T-helper 2 cell (primary cell): ENCODE results near the gene RGS9.
"Not testable (repeated sequence)": the region's sequence is repeated elsewhere in the genome, so short reads cannot be mapped to it uniquely, and the experiment has no call there.

Experiments
- DNase-seq, 5 experiments: peaks; one replicate each; pipeline versions ENCODE4 v3.0.0 to v3.0.0-alpha.2; 2012 to 2022

Gene RGS9

GRCh38 chr17:65183736-65184135, 46.6 kb downstream of the RGS9 start:
- DNase-seq = no peak

- DNase-seq = no peak
Observed at GRCh38 chr17:65184235-65184959, 47.2 kb downstream of the RGS9 start.

GRCh38 chr17:65185062-65185461, 47.9 kb downstream of the RGS9 start:
- DNase-seq = no peak

GRCh38 chr17:65185668-65186382, 48.7 kb downstream of the RGS9 start:
- DNase-seq = no peak

GRCh38 chr17:65190467-65191097, 53.4 kb downstream of the RGS9 start:
- no peak for DNase-seq

GRCh38 chr17:65191811-65192740, 54.9 kb downstream of the RGS9 start:
- no peak for DNase-seq

- DNase-seq = no peak
Observed at GRCh38 chr17:65193305-65193704, 56.1 kb downstream of the RGS9 start.

- DNase-seq = no peak
Observed at GRCh38 chr17:65193716-65194293, 56.6 kb downstream of the RGS9 start.

GRCh38 chr17:65194670-65195334, 57.6 kb downstream of the RGS9 start:
- DNase-seq = no peak

GRCh38 chr17:65195716-65196115, 58.5 kb downstream of the RGS9 start:
- DNase-seq = no peak

- no peak for DNase-seq
Observed at GRCh38 chr17:65196617-65197016, 59.4 kb downstream of the RGS9 start.

GRCh38 chr17:65197201-65197600, 60.0 kb downstream of the RGS9 start:
- DNase-seq = no peak

- DNase-seq = peak in 2 of 5 experiments; percentile 40 to 75
Observed at GRCh38 chr17:65198653-65199382, 61.6 kb downstream of the RGS9 start.

GRCh38 chr17:65201331-65201730, 64.2 kb downstream of the RGS9 start:
- no peak for DNase-seq

GRCh38 chr17:65202844-65203571, 65.8 kb downstream of the RGS9 start:
- DNase-seq = no peak

GRCh38 chr17:65204001-65204400, 66.8 kb downstream of the RGS9 start:
- DNase-seq = no peak

GRCh38 chr17:65205655-65206054, 68.5 kb downstream of the RGS9 start:
- no peak for DNase-seq

- DNase-seq = not testable (repeated sequence)
Observed at GRCh38 chr17:65207448-65207847, 70.3 kb downstream of the RGS9 start.

GRCh38 chr17:65208717-65209116, 71.5 kb downstream of the RGS9 start:
- DNase-seq = no peak

- no peak for DNase-seq
Observed at GRCh38 chr17:65218261-65218660, 81.1 kb downstream of the RGS9 start.
